Stomach (tissue), 4 donors: ENCODE data around the gene ARHGAP24.

Experiments
- CTCF ChIP-seq, 7 experiments: fragments of 450-650 bp in 4 of 7; fragments of 200-600 bp in 3 of 7; sonication (generic) in 3 of 7; IDR thresholded peaks; one replicate each; pipeline ENCODE4 v1.5.1; 2016 to 2019; ENCODE audit warnings: antibody characterized with exemption in 7 of 7, control low read depth in 2 of 7, mild to moderate bottlenecking in 1 of 7
- EP300 ChIP-seq: sonication (generic); formaldehyde crosslinking; IDR thresholded peaks from one replicate; pipeline ENCODE4 v1.6.1; 2017; ENCODE audit warnings: antibody characterized with exemption
- POLR2A ChIP-seq, 4 donors: fragments of 450-650 bp; IDR thresholded peaks; one replicate each; pipeline ENCODE4 v1.6.1; 2016; ENCODE audit warnings: antibody characterized with exemption in 4 of 4, control low read depth in 2 of 4, mild to moderate bottlenecking in 1 of 4, moderate library complexity in 1 of 4
- POLR2AphosphoS5 ChIP-seq, 3 donors: sonication (generic); formaldehyde crosslinking; IDR thresholded peaks; one replicate each; pipeline ENCODE4 v1.6.1; 2016; ENCODE audit warnings: antibody characterized with exemption in 3 of 3

- no peak for TF ChIP-seq CTCF (IDR thresholded peaks at IDR 0.05)
- TF ChIP-seq POLR2A (IDR thresholded peaks at IDR 0.05), result no peak
- TF ChIP-seq POLR2AphosphoS5 (IDR thresholded peaks at IDR 0.05), result no peak
- no peak for TF ChIP-seq EP300
Observed at GRCh38 chr4:85798012-85798770, 323.2 kb downstream of the ARHGAP24 start.
